Thyroid gland (tissue), 4 donors: ENCODE data around the gene PIWIL1.

Experiments
- CTCF ChIP-seq, 6 experiments: fragments of 200-600 bp in 3 of 6; fragments of 450-650 bp in 3 of 6; sonication (generic) in 3 of 6; IDR thresholded peaks; one replicate each; pipeline ENCODE4 v1.5.1; 2016 to 2019; ENCODE audit warnings: antibody characterized with exemption in 6 of 6, mild to moderate bottlenecking in 2 of 6, inconsistent platforms in 1 of 6, moderate library complexity in 1 of 6
- POLR2A ChIP-seq, 2 donors: fragments of 450-650 bp; IDR thresholded peaks; one replicate each; pipeline ENCODE4 v1.6.1; 2017; ENCODE audit warnings: antibody characterized with exemption in 2 of 2, mild to moderate bottlenecking in 2 of 2, moderate library complexity in 1 of 2

GRCh38 chr12:130420071-130420470, 82.4 kb downstream of the PIWIL1 start:
- TF ChIP-seq CTCF (IDR thresholded peaks at IDR 0.05) (no peak), POLR2A (IDR thresholded peaks at IDR 0.05) (no peak)
